Adrenal gland (tissue), 12 donors: ENCODE data around the gene CCL1. TPM values are rescaled to one million over a fixed set of nuclear protein-coding genes. Genes with fewer than 3 reads are reported as not detected.

Experiments
- DNase-seq, 7 donors: peaks; one replicate each; pipeline ENCODE4 v3.0.0-alpha.2; 2019 to 2020
- H3K27ac ChIP-seq, 5 donors: fragments of 200-600 bp; sonication (generic) in 4 of 5; 1 replicate in 3 of 5; 2 replicates in 2 of 5; pipeline versions ENCODE4 v1.5.1 to v1.8.0; 2016 to 2020; ENCODE audit warnings: mild to moderate bottlenecking in 1 of 5
- H3K27me3 ChIP-seq: fragments of 200-600 bp; 2 replicates; pipeline ENCODE4 v1.8.0; 2021
- H3K36me3 ChIP-seq, 2 donors: fragments of 200-600 bp; replicated peaks in 1 of 2; 1 replicate in 1 of 2; 2 replicates in 1 of 2; pipeline versions ENCODE4 v1.5.1 to v1.8.0; 2018 to 2022
- H3K4me1 ChIP-seq, 2 donors: fragments of 200-600 bp; replicated peaks in 1 of 2; 1 replicate in 1 of 2; 2 replicates in 1 of 2; pipeline versions ENCODE4 v1.5.1 to v1.8.0; 2018 to 2021
- H3K4me3 ChIP-seq, 4 donors: fragments of 200-600 bp; sonication (generic) in 3 of 4; one replicate each; pipeline ENCODE4 v1.5.1; 2016 to 2018
- H3K9me3 ChIP-seq, 3 donors: fragments of 200-600 bp; sonication (generic) in 1 of 3; replicated peaks in 1 of 3; 1 replicate in 2 of 3; 2 replicates in 1 of 3; pipeline versions ENCODE4 v1.5.1 to v1.8.0; 2016 to 2021
- CTCF ChIP-seq, 6 experiments: fragments of 450-650 bp in 4 of 6; fragments of 200-600 bp in 2 of 6; sonication (generic) in 1 of 6; IDR thresholded peaks; 1 replicate in 5 of 6; 2 replicates in 1 of 6; pipeline versions ENCODE4 v1.5.1 to v1.8.0; 2016 to 2021; ENCODE audit warnings: antibody characterized with exemption in 6 of 6, mild to moderate bottlenecking in 2 of 6, moderate library complexity in 1 of 6
- POLR2A ChIP-seq, 2 donors: fragments of 450-650 bp; IDR thresholded peaks; one replicate each; pipeline ENCODE4 v1.6.1; 2017; ENCODE audit warnings: antibody characterized with exemption in 2 of 2, mild to moderate bottlenecking in 2 of 2, moderate library complexity in 1 of 2
- WGBS, 4 donors: extraction: QIAGEN DNeasy Blood & Tissue Kit in 2 of 4; methylation state at CpG; one replicate each; pipeline versions ENCODE4 v1.1.5 to v1.1.7; 2013 to 2017; 5-methylcytosine and 5-hydroxymethylcytosine counted together
- intact Hi-C, 2 donors: fragments of 100-400 bp; cut with DNase I; formaldehyde crosslinking; loops; one replicate each; pipeline versions ENCODE4 v1.14.1 to v1.15.0; 2022 to 2023
- polyA plus RNA-seq, 3 donors: library from polyadenylated mRNA; stranded (reverse); fragments of 200-250 nt in 2 of 3; fragments of 350-450 nt in 1 of 3; fragmentation: Illumina TruSeq in 1 of 3; extraction: RNeasy Lipid Tissue Mini Kit (QIAGEN cat#74804) in 1 of 3; gene quantifications; one replicate each; pipeline ENCODE4 v1.2.3, GENCODE V29; 2013 to 2014
- total RNA-seq, 9 donors: library from RNA; depleted of rRNA in 4 of 9; stranded (reverse); fragments of >200 nt in 4 of 9; fragments of 120-200 nt in 1 of 9; fragmentation: NEBNext Ultra II Directional in 1 of 9; extraction: Animal tissue kit (Norgen Biotek cat#: 25700) in 1 of 9; gene quantifications; one replicate each; pipeline versions ENCODE4 v1.1.0 to v1.2.4, GENCODE V29; 2013 to 2023
- donor health status: healthy with polysubstance abuse.
- donor health status: Bipolar disorder and iron deficiency.
- donor health status: DM: yes; HTN: yes; CAD: no.
- donor health status: DM: no; HTN: no; CAD: no.
- donor health status: DM: no; HTN: no; CAD: no.
- donor health status: DM: yes; HTN: yes; CAD: no.

CCL1 gene
- total and polyA plus RNA-seq, 12 donors: not detected

- no peak overlapping the region for H3K27ac ChIP-seq
- H3K4me3 ChIP-seq: no peak overlapping the region
- H3K4me1 ChIP-seq: no peaks in the 10 kb centered on the region
- TF ChIP-seq CTCF (IDR thresholded peaks at IDR 0.05) (no peak), POLR2A (IDR thresholded peaks at IDR 0.05) (no peak)
- no peak for DNase-seq
- intact Hi-C loops: loop anchor here in 1 of 2 donors (5.0 kb wide), 2 partner anchors 57 to 167 kb away; no protein-coding TSS in a partner anchor
- no peaks in the 10 kb centered on the region for H3K9me3 ChIP-seq
- no peaks in the 10 kb centered on the region for H3K27me3 ChIP-seq
- 81 to 100% (median 92%) methylated on average over 2 of the region's 2 CpGs for WGBS, 4 donors
- no peaks in the 10 kb centered on the region for H3K36me3 ChIP-seq
These were observed 1.7 kb upstream of the CCL1 start for GRCh38 chr17:34364751-34365150.

- Histone ChIP-seq H3K36me3 (no peaks in the 10 kb centered on the region), H3K4me1 (peaks cover 0 to 3% of the 10 kb centered on the region in 2 donors), H3K27me3 (no peaks in the 10 kb centered on the region), H3K4me3 (no peak overlapping the region), H3K27ac (no peak overlapping the region), H3K9me3 (no peaks in the 10 kb centered on the region)
- WGBS, 4 donors: 21 to 23% (median 23%) methylated on average over 8 of the region's 8 CpGs
- intact Hi-C loops: loop anchor here in 1 of 2 donors (5.0 kb wide), 2 partner anchors 54 to 164 kb away; no protein-coding TSS in a partner anchor
- TF ChIP-seq CTCF (IDR thresholded peaks at IDR 0.05) (peak; percentile 97 to 100 (median 100)), POLR2A (IDR thresholded peaks at IDR 0.05) (no peak)
- peak; percentile 85 to 96 (median 87) for DNase-seq
These were observed 1.5 kb downstream of the CCL1 start for GRCh38 chr17:34361478-34362061.

- H3K4me3 ChIP-seq: no peak overlapping the region
- DNase-seq: no peak
- intact Hi-C loops: loop anchor here in 1 of 2 donors (5.0 kb wide), 2 partner anchors 53 to 163 kb away; no protein-coding TSS in a partner anchor
- no peak overlapping the region for H3K27ac ChIP-seq
- no peaks in the 10 kb centered on the region for H3K9me3 ChIP-seq
- TF ChIP-seq CTCF (IDR thresholded peaks at IDR 0.05) (no peak), POLR2A (IDR thresholded peaks at IDR 0.05) (no peak)
- WGBS, 4 donors: 75 to 82% (median 78%) methylated on average over 9 to 11 of the region's 11 CpGs
- no peaks in the 10 kb centered on the region for H3K27me3 ChIP-seq
- H3K4me1 ChIP-seq: peaks cover 0 to 7% of the 10 kb centered on the region in 2 donors
- H3K36me3 ChIP-seq: no peaks in the 10 kb centered on the region
These were observed 2.3 kb downstream of the CCL1 start for GRCh38 chr17:34360601-34361270.

- Histone ChIP-seq H3K4me1 (peaks cover 0 to 17% of the 10 kb centered on the region in 2 donors), H3K27ac (no peak overlapping the region), H3K27me3 (no peaks in the 10 kb centered on the region), H3K9me3 (no peaks in the 10 kb centered on the region), H3K36me3 (no peaks in the 10 kb centered on the region), H3K4me3 (no peak overlapping the region)
- TF ChIP-seq CTCF (IDR thresholded peaks at IDR 0.05): no peak
- TF ChIP-seq POLR2A (IDR thresholded peaks at IDR 0.05): no peak
- WGBS, 4 donors: 96 to 98% (median 97%) methylated on average over 3 of the region's 3 CpGs
- intact Hi-C loops: loop anchor here in 1 of 2 donors (5.0 kb wide), 1 partner anchor 156 kb away; no protein-coding TSS in a partner anchor
- DNase-seq: no peak
These were observed 4.4 kb downstream of the CCL1 start for GRCh38 chr17:34358631-34359030.
